Thyroid gland (tissue), 4 donors: ENCODE results near the gene NAALADL2. TPM values are rescaled to one million over a fixed set of nuclear protein-coding genes. Genes with fewer than 3 reads are reported as not detected.
"Not testable (repeated sequence)": the region's sequence is repeated elsewhere in the genome, so short reads cannot be mapped to it uniquely, and the experiment has no call there.

Experiments used
- DNase-seq, 2 donors: peaks; one replicate each; pipeline ENCODE4 v3.0.0-alpha.2; 2019
- H3K27ac ChIP-seq, 3 donors: fragments of 200-600 bp; sonication (generic); 1 replicate in 2 of 3; 2 replicates in 1 of 3; pipeline ENCODE4 v1.5.1; 2016 to 2019; ENCODE audit warnings: mild to moderate bottlenecking in 1 of 3, moderate library complexity in 1 of 3
- H3K27me3 ChIP-seq: fragments of 200-600 bp; sonication (generic); one replicate; pipeline ENCODE4 v1.5.1; 2019
- H3K36me3 ChIP-seq, 2 donors: fragments of 200-600 bp; sonication (generic); one replicate each; pipeline ENCODE4 v1.5.1; 2016 to 2019
- H3K4me1 ChIP-seq, 2 donors: fragments of 200-600 bp; sonication (generic); one replicate each; pipeline ENCODE4 v1.5.1; 2017 to 2019
- H3K4me3 ChIP-seq, 3 donors: fragments of 200-600 bp; sonication (generic); replicated peaks in 1 of 3; 1 replicate in 2 of 3; 2 replicates in 1 of 3; pipeline ENCODE4 v1.5.1; 2016; ENCODE audit warnings: mild to moderate bottlenecking in 1 of 3
- H3K9me3 ChIP-seq: fragments of 200-600 bp; sonication (generic); one replicate; pipeline ENCODE4 v1.5.1; 2017
- POLR2A ChIP-seq, 2 donors: fragments of 450-650 bp; IDR thresholded peaks; one replicate each; pipeline ENCODE4 v1.6.1; 2017; ENCODE audit warnings: antibody characterized with exemption in 2 of 2, mild to moderate bottlenecking in 2 of 2, moderate library complexity in 1 of 2
- WGBS, 2 donors: methylation state at CpG; one replicate each; pipeline ENCODE4 v1.1.5; 2017; 5-methylcytosine and 5-hydroxymethylcytosine counted together
- intact Hi-C: fragments of 100-400 bp; cut with DNase I; formaldehyde crosslinking; loops from one replicate; pipeline ENCODE4 v1.15.1; 2023
- total RNA-seq, 4 donors: library from RNA; depleted of rRNA; stranded (reverse); fragments of >200 nt; gene quantifications; one replicate each; pipeline ENCODE4 v1.2.3, GENCODE V29; 2016
- TF ChIP-seq, protein P1 (sequence below), 6 experiments: fragments of 200-600 bp in 3 of 6; fragments of 450-650 bp in 3 of 6; sonication (generic) in 3 of 6; IDR thresholded peaks; one replicate each; pipeline ENCODE4 v1.5.1; 2016 to 2019; ENCODE audit warnings: antibody characterized with exemption in 6 of 6, mild to moderate bottlenecking in 2 of 6, inconsistent platforms in 1 of 6, moderate library complexity in 1 of 6

Gene NAALADL2
- total RNA-seq, 4 donors from 2014 or later, result 7.6 to 14.7 (median 9.0) TPM

GRCh38 chr3:175826759-175827158 lies 967.6 kb downstream of the NAALADL2 start:
- no peak for DNase-seq
- no peaks in the 10 kb centered on the region for H3K27me3 ChIP-seq
- no peak overlapping the region for H3K27ac ChIP-seq
- 93 to 98% methylated on average over 2 of the region's 2 CpGs for WGBS, 2 donors
- no peaks in the 10 kb centered on the region for H3K4me1 ChIP-seq
- H3K36me3 ChIP-seq, result no peaks in the 10 kb centered on the region
- no peak overlapping the region for H3K4me3 ChIP-seq
- intact Hi-C loops, result no loop called here
- H3K9me3 ChIP-seq, result no peaks in the 10 kb centered on the region
- no peak for TF ChIP-seq POLR2A (IDR thresholded peaks at IDR 0.05)
- TF ChIP-seq, protein P1, sequence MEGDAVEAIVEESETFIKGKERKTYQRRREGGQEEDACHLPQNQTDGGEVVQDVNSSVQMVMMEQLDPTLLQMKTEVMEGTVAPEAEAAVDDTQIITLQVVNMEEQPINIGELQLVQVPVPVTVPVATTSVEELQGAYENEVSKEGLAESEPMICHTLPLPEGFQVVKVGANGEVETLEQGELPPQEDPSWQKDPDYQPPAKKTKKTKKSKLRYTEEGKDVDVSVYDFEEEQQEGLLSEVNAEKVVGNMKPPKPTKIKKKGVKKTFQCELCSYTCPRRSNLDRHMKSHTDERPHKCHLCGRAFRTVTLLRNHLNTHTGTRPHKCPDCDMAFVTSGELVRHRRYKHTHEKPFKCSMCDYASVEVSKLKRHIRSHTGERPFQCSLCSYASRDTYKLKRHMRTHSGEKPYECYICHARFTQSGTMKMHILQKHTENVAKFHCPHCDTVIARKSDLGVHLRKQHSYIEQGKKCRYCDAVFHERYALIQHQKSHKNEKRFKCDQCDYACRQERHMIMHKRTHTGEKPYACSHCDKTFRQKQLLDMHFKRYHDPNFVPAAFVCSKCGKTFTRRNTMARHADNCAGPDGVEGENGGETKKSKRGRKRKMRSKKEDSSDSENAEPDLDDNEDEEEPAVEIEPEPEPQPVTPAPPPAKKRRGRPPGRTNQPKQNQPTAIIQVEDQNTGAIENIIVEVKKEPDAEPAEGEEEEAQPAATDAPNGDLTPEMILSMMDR (IDR thresholded peaks at IDR 0.05), result no peak

DNA sequence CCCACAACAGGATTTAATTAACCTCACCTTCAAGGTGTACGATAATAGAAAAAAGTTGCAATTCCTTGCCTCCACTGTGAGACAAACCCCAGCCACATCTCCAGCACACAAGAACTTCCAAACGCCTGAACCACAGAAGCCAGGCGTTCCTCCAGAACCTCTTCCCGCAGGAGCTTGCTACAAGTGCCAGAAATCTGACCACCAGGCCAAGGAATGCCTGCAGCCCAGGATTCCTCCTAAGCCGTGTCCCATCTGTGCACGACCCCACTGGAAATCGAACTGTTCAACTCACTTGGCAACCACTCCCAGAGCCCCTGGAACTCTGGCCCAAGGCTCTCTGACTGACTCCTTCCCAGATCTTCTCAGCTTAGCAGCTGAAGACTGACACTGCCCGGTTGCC lies 970.7 kb downstream of the NAALADL2 start:
- H3K4me1 ChIP-seq, H3K27me3 ChIP-seq, DNase-seq, H3K4me3 ChIP-seq, H3K27ac ChIP-seq, intact Hi-C loops, H3K9me3 ChIP-seq, H3K36me3 ChIP-seq: not testable (repeated sequence)
- WGBS, 2 donors, result 85% methylated on average over 8 of the region's 8 CpGs

DNA sequence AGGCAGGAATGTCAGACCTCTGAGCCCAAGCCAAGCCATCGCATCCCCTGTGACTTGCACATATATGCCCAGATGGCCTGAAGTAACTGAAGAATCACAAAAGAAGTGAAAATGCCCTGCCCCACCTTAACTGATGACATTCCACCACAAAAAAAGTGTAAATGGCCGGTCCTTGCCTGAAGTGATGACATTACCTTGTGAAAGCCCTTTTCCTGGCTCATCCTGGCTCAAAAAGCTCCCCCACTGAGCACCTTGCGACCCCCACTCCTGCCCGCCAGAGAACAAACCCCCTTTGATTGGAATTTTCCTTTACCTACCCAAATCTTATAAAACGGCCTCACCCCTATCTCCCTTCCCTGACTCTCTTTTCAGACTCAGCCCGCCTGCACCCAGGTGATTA lies 976.6 kb downstream of the NAALADL2 start:
- H3K4me1 ChIP-seq, intact Hi-C loops, H3K27ac ChIP-seq, H3K9me3 ChIP-seq, H3K36me3 ChIP-seq, H3K4me3 ChIP-seq, DNase-seq, H3K27me3 ChIP-seq: not testable (repeated sequence)
- 71 to 84% methylated on average over 6 of the region's 6 CpGs for WGBS, 2 donors

DNA sequence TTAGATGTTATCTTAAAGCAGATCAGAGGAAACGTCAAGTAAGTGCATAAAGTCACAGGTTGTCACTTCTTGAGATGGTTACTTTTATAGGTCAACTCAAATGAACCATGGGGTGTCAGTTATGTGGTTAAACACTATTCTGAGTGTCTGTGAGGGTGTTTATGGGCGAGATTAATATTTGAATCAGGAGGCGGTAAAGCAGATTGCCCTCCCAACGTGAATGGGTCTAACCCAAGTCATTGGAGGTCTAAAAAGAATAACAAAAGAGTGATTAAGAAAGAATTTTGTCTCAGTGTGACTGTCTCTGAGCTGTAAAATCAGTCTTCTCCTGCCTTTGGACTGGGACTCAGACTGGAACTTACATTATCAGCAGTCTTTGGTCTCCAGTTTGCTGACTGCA lies 977.5 kb downstream of the NAALADL2 start:
- WGBS, 2 donors, result 61 to 65% methylated on average over 4 of the region's 4 CpGs
- TF ChIP-seq, protein P1 (IDR thresholded peaks at IDR 0.05), result no peak
- no peak for TF ChIP-seq POLR2A (IDR thresholded peaks at IDR 0.05)
- Histone ChIP-seq H3K9me3 (no peaks in the 10 kb centered on the region), H3K27me3 (no peaks in the 10 kb centered on the region), H3K4me3 (no peak overlapping the region), H3K4me1 (no peaks in the 10 kb centered on the region), H3K27ac (no peak overlapping the region), H3K36me3 (no peaks in the 10 kb centered on the region)
- no peak for DNase-seq
- intact Hi-C loops, result no loop called here

GRCh38 chr3:175837962-175838361 lies 978.8 kb downstream of the NAALADL2 start:
- intact Hi-C loops, result no loop called here
- TF ChIP-seq POLR2A (IDR thresholded peaks at IDR 0.05), result no peak
- TF ChIP-seq, protein P1 (IDR thresholded peaks at IDR 0.05), result no peak
- H3K4me3 ChIP-seq, result no peak overlapping the region
- H3K36me3 ChIP-seq, result no peaks in the 10 kb centered on the region
- H3K27me3 ChIP-seq, result no peaks in the 10 kb centered on the region
- H3K4me1 ChIP-seq, result no peaks in the 10 kb centered on the region
- no peak overlapping the region for H3K27ac ChIP-seq
- no peak for DNase-seq
- WGBS, 2 donors, result 88 to 91% methylated on average over 2 of the region's 2 CpGs
- H3K9me3 ChIP-seq, result no peaks in the 10 kb centered on the region

DNA sequence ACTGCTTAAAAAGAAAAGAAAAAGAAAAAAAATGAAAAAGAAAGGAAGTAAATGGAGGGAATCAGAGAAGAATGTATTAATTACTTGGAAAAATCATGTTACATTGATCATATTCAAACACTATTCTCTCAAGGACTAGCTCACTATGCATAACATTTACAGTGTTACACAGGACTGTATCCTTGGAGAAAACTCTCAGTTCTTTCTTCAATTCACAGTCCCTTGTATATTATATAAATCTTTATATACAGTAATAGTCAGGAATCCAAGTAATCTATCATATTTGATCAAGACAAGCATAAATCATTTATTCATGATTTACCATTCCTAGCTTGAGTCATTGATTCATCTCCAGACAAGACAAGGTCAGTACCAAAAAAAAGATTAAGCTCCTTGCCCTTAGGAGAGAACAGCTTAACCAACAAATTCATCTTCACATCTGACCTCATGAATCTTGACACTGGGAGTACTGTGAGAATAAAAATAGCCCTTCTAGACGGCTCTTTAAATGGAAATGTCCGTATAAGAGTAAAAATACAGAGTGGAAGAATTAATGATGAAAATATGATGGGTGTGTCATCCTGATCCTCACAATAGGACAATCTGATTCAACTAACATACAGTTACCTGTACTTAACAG lies 980.4 kb downstream of the NAALADL2 start:
- no peaks in the 10 kb centered on the region for H3K4me1 ChIP-seq
- H3K27ac ChIP-seq, result no peak overlapping the region
- 71 to 86% methylated on average over 2 of the region's 2 CpGs for WGBS, 2 donors
- no peaks in the 10 kb centered on the region for H3K27me3 ChIP-seq
- TF ChIP-seq, protein P1 (IDR thresholded peaks at IDR 0.05), result no peak
- TF ChIP-seq POLR2A (IDR thresholded peaks at IDR 0.05), result no peak
- no peak for DNase-seq
- no peaks in the 10 kb centered on the region for H3K36me3 ChIP-seq
- no peaks in the 10 kb centered on the region for H3K9me3 ChIP-seq
- no peak overlapping the region for H3K4me3 ChIP-seq
- intact Hi-C loops, result no loop called here
